AG20443 (cell line): ENCODE data around the gene PLCB4.
"Not testable (repeated sequence)": the region's sequence is repeated elsewhere in the genome, so short reads cannot be mapped to it uniquely, and the experiment has no call there.

Experiments used
- DNase-seq: peaks from one replicate; pipeline ENCODE4 v3.0.0; 2012; ENCODE audit warnings: low spot score, mixed read lengths

The PLCB4 gene

GRCh38 chr20:9367328-9367727 lies 298.4 kb downstream of the PLCB4 start:
- DNase-seq: no peak

DNA sequence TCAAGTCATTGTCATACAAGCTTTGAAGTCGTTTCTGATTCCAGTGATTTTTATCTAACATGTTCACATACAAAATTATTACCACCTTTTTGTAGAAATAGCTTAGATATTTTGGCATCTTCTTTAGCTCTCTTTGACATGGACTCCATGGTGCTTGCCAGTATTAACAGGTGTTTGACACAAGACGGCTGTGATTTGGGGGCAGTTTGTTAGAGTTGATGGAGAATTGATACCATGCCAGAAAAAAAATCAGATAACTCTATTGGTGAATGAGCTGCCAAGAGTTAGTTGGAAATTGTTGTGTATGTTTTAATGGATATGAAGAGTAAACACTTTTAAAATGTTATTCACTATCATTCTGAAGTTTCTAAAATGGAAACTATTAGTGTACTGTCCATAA lies 298.9 kb downstream of the PLCB4 start:
- DNase-seq: no peak

DNA sequence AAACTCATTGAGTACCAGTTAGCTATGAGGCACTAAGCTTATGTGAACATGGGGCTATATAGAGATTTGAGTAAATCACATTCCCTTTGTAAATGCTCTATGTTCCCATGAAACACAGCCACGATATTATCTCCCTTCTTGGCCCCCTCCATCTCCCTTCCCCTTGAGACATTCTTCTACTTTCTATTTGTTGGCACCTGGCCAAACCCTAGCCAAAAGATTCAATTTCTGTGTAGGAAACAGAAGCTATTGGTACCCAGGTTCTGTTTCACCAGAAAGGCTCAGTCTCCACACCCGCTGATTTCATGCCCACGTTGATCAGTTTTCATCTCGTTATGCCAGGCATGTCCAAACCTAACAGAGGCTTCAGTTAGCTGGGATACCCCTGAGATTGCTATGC lies 300.0 kb downstream of the PLCB4 start:
- DNase-seq: no peak

GRCh38 chr20:9369557-9369956 lies 300.7 kb downstream of the PLCB4 start:
- no peak for DNase-seq

- DNase-seq: no peak
These were observed 305.2 kb downstream of the PLCB4 start for GRCh38 chr20:9374072-9374471.

DNA sequence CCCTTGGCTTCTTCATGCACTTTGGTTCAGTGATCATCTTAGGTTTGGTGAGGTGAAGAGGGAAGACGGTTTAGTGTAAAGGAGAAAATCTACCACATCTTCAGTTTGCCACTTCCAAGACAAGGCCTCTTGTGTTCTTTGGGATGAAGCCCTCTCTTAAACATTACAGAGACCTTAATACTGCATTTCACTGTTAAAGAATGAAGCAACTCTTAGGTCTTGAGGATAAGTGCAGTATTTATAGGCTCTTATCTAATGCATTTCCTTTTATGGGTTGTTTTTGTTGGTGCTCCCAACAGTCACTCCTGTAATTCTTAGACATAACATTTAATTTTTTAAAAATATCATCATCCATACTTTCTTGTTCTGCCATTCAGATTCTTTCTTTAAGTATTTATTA lies 305.6 kb downstream of the PLCB4 start:
- DNase-seq: no peak

GRCh38 chr20:9375221-9375681 lies 306.4 kb downstream of the PLCB4 start:
- DNase-seq: no peak

DNA sequence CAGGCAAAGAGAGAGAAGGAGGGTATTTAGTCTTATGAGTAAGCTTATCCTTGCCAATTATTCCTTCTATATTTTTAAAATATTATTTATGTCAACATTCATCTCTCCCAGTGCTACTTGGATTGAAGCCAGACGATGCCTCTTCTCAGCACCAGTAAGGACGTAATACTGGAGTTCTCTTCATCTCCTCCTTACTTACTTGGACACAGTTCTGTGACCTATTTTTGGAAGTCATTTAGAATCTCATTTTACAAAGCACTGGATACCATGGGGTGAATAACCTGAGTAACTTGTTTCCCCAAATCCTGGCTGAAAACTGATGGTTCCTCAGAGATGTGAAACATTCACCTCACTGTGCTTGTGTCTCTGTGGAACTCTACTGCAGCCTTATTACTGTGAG lies 308.1 kb downstream of the PLCB4 start:
- no peak for DNase-seq

GRCh38 chr20:9385345-9386310 lies 316.7 kb downstream of the PLCB4 start:
- not testable (repeated sequence) for DNase-seq

GRCh38 chr20:9388160-9388812 lies 319.4 kb downstream of the PLCB4 start:
- no peak for DNase-seq

GRCh38 chr20:9388813-9389161 lies 319.9 kb downstream of the PLCB4 start:
- DNase-seq: no peak

GRCh38 chr20:9389346-9389745 lies 320.5 kb downstream of the PLCB4 start:
- no peak for DNase-seq

GRCh38 chr20:9390441-9390840 lies 321.6 kb downstream of the PLCB4 start:
- no peak for DNase-seq

GRCh38 chr20:9392892-9393857 lies 324.3 kb downstream of the PLCB4 start:
- peak; percentile 91 for DNase-seq

DNA sequence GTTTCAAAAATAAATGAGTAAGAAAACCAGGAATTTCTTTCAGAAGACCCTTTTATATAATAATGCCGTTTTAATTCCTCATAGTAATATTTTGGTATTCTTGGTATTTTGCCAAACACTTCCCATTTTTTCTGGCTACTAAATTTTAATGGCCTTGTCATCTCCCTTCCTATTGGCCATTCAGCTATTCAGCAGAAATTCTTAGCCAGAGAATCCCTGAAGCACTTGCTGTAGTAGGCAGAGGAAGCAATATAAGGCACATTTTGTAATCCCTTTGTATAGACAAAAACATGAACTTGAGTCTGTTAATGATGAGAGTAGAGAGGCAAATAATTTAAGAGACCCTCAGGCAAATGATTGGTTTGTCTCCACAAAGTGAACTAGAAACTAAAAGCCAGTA lies 327.1 kb downstream of the PLCB4 start:
- no peak for DNase-seq

DNA sequence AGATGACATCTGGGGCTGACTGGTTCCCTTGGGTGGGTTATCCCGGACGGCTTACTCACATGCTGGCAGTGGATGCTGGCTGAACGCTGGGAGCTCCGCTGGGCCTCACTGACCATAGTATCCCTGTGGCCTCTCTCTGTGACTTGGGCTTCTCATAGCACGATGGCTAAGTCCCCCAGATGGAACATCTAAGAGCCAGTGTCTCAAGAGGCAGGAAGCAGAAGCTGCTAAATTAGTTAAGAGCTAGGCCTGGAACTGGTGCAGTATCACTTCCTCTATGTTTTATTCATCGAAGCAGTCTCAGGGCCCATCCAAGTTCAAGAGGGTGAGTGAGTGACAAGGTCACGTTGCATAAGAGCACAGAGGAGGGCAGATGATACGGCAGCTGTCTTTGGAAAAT lies 329.0 kb downstream of the PLCB4 start:
- peak; percentile 15 for DNase-seq

- no peak for DNase-seq
These were observed 330.0 kb downstream of the PLCB4 start for GRCh38 chr20:9398882-9399281.

DNA sequence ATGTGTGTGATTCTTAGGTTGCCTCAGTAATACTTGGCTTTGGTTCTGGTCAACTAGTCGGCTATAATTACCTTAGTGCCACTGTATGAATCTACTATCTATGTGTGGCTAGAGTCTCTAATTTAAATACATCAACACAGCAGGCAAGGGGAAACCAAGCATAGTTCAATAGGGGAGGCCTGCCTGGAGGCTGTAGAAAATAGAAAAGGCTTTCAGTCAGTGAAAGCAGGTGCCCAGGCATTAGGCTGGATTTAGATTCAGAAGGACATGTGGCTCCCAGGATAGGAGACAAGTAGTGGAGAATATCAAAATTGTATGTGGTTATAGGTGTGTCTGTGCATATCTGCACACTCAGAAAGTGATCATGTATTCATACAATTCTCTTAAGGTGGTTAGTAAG lies 330.4 kb downstream of the PLCB4 start:
- DNase-seq: no peak

DNA sequence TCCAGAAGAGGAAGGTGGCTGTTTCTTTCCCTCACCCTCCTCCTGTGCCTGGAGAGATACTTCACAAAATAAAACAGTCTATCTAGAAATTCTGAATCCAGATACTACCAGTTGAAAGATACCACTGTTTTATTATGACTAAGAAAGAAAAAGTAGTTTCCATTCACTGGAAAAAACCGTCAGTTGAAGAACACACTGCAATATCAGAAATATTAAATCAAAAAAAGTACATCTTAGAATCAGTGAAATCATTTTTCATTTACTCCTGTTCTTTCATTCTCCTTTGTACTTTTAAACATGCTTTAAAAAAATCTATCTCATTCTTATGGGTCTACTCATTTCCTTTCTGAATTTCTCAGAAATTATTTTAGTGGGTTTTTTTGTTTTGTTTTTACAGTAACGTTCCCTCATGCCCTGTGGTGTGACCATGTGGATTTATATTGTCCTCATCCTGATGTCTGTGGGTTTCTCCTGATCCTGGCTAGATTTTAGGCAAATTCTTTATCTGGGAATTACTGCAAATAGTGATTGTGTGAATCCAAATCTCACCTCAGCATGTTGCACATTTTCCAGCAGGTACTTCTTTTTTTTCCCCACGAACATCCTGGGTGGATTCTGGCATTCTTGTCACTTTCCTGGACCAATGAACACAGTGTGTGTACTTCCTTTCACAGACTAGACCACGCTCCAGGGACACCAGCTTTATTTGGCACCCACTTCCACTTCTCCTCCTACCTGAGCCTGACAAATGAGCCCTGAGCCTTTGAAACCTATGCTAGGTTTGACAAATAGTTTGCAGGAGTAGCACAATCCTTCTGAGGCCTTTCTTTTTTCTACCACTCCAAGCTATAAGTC lies 331.5 kb downstream of the PLCB4 start:
- DNase-seq: no peak

- DNase-seq: no peak
These were observed 332.5 kb downstream of the PLCB4 start for GRCh38 chr20:9401371-9401770.

- DNase-seq: no peak
These were observed 333.3 kb downstream of the PLCB4 start for GRCh38 chr20:9402141-9402540.
